K562 (cell line): ENCODE data around the gene DDX18. TPM values are rescaled to one million over a fixed set of nuclear protein-coding genes. Genes with fewer than 3 reads are reported as not detected.

ENCODE experiments used
- BRD9 ChIP-seq: fragments of 450-650 bp; IDR thresholded peaks from 2 replicates; pipeline ENCODE4 v1.6.1; 2018; ENCODE audit warnings: low read depth; ENCODE audit not compliant: partially characterized antibody
- ZNF436 ChIP-seq: fragments of 250-450, 450-650 bp; sonication (Bioruptor Pico); formaldehyde crosslinking; IDR thresholded peaks from 2 replicates; pipeline ENCODE4 v1.7.0; 2020; ENCODE audit warnings: mild to moderate bottlenecking
- polyA plus RNA-seq, 8 experiments: library from polyadenylated mRNA; depleted of rRNA in 4 of 8; stranded (reverse) in 5 of 8; unstranded in 3 of 8; fragments of >200 nt; fragmentation: Nextera tagmentation in 2 of 8; fragmentation: Illumina TruSeq in 1 of 8; extraction: Ambion mirVana in 2 of 8; extraction: Trizol in 1 of 8; gene quantifications; 2 replicates each; pipeline versions ENCODE4 v1.2.1 to v1.2.3, GENCODE V29; 2011 to 2014; ENCODE audit warnings: inconsistent platforms in 1 of 8, missing spikeins in 1 of 8
- total RNA-seq, 7 experiments: library from RNA; depleted of rRNA in 6 of 7; stranded (reverse); fragments of >200 nt in 6 of 7; fragmentation: Illumina TruSeq in 2 of 7; extraction: Trizol in 2 of 7; gene quantifications; 2 replicates each; pipeline versions ENCODE4 v1.2.1 to v1.2.3, GENCODE V29; 2011 to 2021; ENCODE audit warnings: low replicate concordance in 1 of 7
- TF ChIP-seq, protein P1 (sequence below): sonication (generic); formaldehyde crosslinking; IDR thresholded peaks from 2 replicates; pipeline ENCODE4 v1.8.0; 2022; ENCODE audit warnings: missing genetic modification reagents, mild to moderate bottlenecking, borderline replicate concordance
- TF ChIP-seq, protein P2 (sequence below), 3 experiments: fragments of 200-800 bp in 1 of 3; sonication (Bioruptor generic) in 1 of 3; sonication (generic) in 1 of 3; formaldehyde crosslinking in 1 of 3; IDR thresholded peaks; 2 replicates each; pipeline versions ENCODE4 v1.6.1 to v1.8.0; 2016 to 2022; ENCODE audit warnings: mild to moderate bottlenecking in 2 of 3, missing compliant biosample characterization in 2 of 3, missing genetic modification characterization in 2 of 3, missing genetic modification reagents in 1 of 3
- TF ChIP-seq, protein P3 (sequence below): sonication (generic); formaldehyde crosslinking; IDR thresholded peaks from 2 replicates; pipeline ENCODE4 v1.8.0; 2022; ENCODE audit warnings: mild to moderate bottlenecking, missing genetic modification reagents
- TF ChIP-seq, protein P4 (sequence below): fragments of 450-650 bp; IDR thresholded peaks from 2 replicates; pipeline ENCODE4 v1.6.1; 2018; ENCODE audit warnings: mild to moderate bottlenecking, low read depth; ENCODE audit not compliant: partially characterized antibody

DDX18 gene
- total and polyA plus RNA-seq, 9 of the 15 experiments (the other 6 are each of a cell fraction or from before 2014, with no cell fraction given), result 67.9 to 156 (median 116) TPM

DNA sequence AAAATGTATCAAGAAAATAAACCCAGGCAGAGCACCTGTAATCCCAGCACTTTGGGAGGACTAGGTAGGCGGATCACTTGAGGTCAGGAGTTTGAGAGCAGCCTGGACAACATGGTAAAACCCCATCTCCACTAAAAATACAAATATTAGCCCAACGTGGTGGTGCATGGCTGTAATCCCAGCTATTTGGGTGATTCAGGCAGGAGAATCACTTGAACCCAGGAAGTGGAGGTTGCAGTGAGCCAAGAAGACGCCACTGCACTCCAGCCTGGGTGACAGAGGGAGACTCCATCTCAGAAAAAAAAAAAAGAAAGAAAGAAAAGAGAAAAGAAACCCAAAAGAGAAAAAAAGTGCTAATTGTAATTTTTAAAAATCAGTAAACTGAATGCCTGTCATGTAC, 41.4 kb downstream of the DDX18 start (continued):
- TF ChIP-seq, protein P1, sequence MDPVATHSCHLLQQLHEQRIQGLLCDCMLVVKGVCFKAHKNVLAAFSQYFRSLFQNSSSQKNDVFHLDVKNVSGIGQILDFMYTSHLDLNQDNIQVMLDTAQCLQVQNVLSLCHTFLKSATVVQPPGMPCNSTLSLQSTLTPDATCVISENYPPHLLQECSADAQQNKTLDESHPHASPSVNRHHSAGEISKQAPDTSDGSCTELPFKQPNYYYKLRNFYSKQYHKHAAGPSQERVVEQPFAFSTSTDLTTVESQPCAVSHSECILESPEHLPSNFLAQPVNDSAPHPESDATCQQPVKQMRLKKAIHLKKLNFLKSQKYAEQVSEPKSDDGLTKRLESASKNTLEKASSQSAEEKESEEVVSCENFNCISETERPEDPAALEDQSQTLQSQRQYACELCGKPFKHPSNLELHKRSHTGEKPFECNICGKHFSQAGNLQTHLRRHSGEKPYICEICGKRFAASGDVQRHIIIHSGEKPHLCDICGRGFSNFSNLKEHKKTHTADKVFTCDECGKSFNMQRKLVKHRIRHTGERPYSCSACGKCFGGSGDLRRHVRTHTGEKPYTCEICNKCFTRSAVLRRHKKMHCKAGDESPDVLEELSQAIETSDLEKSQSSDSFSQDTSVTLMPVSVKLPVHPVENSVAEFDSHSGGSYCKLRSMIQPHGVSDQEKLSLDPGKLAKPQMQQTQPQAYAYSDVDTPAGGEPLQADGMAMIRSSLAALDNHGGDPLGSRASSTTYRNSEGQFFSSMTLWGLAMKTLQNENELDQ, result no peak
- TF ChIP-seq, protein P2, sequence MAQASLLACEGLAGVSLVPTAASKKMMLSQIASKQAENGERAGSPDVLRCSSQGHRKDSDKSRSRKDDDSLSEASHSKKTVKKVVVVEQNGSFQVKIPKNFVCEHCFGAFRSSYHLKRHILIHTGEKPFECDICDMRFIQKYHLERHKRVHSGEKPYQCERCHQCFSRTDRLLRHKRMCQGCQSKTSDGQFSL (CRISPR knock-in tag; IDR thresholded peaks at IDR 0.05), result no peak
- TF ChIP-seq, protein P2 (tag; IDR thresholded peaks at IDR 0.05), result no peak
- TF ChIP-seq, protein P3, sequence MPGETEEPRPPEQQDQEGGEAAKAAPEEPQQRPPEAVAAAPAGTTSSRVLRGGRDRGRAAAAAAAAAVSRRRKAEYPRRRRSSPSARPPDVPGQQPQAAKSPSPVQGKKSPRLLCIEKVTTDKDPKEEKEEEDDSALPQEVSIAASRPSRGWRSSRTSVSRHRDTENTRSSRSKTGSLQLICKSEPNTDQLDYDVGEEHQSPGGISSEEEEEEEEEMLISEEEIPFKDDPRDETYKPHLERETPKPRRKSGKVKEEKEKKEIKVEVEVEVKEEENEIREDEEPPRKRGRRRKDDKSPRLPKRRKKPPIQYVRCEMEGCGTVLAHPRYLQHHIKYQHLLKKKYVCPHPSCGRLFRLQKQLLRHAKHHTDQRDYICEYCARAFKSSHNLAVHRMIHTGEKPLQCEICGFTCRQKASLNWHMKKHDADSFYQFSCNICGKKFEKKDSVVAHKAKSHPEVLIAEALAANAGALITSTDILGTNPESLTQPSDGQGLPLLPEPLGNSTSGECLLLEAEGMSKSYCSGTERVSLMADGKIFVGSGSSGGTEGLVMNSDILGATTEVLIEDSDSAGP (CRISPR knock-in tag), result no peak
- TF ChIP-seq ZNF436 (CRISPR knock-in tag) (no peak), BRD9 (no peak)
- TF ChIP-seq, protein P4, sequence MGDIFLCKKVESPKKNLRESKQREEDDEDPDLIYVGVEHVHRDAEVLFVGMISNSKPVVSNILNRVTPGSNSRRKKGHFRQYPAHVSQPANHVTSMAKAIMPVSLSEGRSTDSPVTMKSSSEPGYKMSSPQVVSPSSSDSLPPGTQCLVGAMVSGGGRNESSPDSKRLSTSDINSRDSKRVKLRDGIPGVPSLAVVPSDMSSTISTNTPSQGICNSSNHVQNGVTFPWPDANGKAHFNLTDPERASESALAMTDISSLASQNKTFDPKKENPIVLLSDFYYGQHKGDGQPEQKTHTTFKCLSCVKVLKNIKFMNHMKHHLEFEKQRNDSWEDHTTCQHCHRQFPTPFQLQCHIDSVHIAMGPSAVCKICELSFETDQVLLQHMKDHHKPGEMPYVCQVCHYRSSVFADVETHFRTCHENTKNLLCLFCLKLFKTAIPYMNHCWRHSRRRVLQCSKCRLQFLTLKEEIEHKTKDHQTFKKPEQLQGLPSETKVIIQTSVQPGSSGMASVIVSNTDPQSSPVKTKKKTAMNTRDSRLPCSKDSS, result no peak
